OCI-LY7 (cell line): ENCODE measurements around the gene GPRC6A.

Experiments
- EZH2phosphoT487 ChIP-seq: fragments of 200-600 bp; sonication (generic); IDR thresholded peaks from 2 replicates; pipeline ENCODE4 v1.6.1; 2018; ENCODE audit warnings: low read depth, borderline replicate concordance, mild to moderate bottlenecking, mixed run types, antibody characterized with exemption, low read length, moderate library complexity, mixed read lengths
- TF ChIP-seq, protein P1 (sequence below): fragments of 200-600 bp; sonication (generic); conservative IDR thresholded peaks from 2 replicates; pipeline ENCODE4 v1.5.1; 2014; ENCODE audit warnings: mild to moderate bottlenecking, antibody characterized with exemption, low read length, moderate library complexity, mixed read lengths

DNA sequence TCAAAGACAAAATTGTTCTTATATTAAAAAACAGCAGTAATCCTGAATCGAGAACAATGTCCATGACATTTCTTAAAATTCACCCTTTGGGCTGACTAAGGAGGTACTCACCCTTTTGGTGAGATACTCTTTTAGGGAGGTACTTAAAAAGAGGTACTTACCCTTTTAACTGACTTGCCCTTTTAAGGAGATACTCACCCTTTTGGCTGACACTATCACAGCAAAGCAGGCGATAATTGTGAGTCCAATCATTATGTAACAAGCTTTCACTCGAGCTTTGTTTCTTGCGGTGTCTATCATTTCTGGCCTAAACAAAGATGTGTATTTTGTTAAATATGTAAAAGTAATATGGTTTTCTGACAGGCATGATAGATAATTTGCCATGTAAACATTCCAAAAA, 67.1 kb downstream of the GPRC6A start:
- TF ChIP-seq, protein P1, sequence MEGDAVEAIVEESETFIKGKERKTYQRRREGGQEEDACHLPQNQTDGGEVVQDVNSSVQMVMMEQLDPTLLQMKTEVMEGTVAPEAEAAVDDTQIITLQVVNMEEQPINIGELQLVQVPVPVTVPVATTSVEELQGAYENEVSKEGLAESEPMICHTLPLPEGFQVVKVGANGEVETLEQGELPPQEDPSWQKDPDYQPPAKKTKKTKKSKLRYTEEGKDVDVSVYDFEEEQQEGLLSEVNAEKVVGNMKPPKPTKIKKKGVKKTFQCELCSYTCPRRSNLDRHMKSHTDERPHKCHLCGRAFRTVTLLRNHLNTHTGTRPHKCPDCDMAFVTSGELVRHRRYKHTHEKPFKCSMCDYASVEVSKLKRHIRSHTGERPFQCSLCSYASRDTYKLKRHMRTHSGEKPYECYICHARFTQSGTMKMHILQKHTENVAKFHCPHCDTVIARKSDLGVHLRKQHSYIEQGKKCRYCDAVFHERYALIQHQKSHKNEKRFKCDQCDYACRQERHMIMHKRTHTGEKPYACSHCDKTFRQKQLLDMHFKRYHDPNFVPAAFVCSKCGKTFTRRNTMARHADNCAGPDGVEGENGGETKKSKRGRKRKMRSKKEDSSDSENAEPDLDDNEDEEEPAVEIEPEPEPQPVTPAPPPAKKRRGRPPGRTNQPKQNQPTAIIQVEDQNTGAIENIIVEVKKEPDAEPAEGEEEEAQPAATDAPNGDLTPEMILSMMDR, result no peak
- no peak for TF ChIP-seq EZH2phosphoT487
